GM12864 (cell line): ENCODE measurements around the gene GIGYF2.

Experiments used
- DNase-seq: peaks from one replicate; pipeline ENCODE4 v3.0.0-alpha.2; 2011; ENCODE audit warnings: low read depth
- H3K4me3 ChIP-seq: 2 replicates; pipeline ENCODE4 v1.5.1; 2011; ENCODE audit warnings: mild to moderate bottlenecking, low read depth, low read length, control low read depth
- TF ChIP-seq, protein P1 (sequence below): IDR thresholded peaks from 2 replicates; pipeline ENCODE4 v1.5.1; 2011; ENCODE audit warnings: low read depth, mild to moderate bottlenecking, moderate library complexity, low read length, control low read depth, inconsistent platforms; ENCODE audit errors: missing control alignments

The GIGYF2 gene

GRCh38 chr2:232800166-232800565 lies 103.0 kb downstream of the GIGYF2 start:
- no peak for DNase-seq
- TF ChIP-seq, protein P1, sequence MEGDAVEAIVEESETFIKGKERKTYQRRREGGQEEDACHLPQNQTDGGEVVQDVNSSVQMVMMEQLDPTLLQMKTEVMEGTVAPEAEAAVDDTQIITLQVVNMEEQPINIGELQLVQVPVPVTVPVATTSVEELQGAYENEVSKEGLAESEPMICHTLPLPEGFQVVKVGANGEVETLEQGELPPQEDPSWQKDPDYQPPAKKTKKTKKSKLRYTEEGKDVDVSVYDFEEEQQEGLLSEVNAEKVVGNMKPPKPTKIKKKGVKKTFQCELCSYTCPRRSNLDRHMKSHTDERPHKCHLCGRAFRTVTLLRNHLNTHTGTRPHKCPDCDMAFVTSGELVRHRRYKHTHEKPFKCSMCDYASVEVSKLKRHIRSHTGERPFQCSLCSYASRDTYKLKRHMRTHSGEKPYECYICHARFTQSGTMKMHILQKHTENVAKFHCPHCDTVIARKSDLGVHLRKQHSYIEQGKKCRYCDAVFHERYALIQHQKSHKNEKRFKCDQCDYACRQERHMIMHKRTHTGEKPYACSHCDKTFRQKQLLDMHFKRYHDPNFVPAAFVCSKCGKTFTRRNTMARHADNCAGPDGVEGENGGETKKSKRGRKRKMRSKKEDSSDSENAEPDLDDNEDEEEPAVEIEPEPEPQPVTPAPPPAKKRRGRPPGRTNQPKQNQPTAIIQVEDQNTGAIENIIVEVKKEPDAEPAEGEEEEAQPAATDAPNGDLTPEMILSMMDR = no peak
- no peak overlapping the region for H3K4me3 ChIP-seq

- H3K4me3 ChIP-seq = no peak overlapping the region
- TF ChIP-seq, protein P1 = no peak
- DNase-seq = no peak
Measured at GRCh38 chr2:232802091-232802490, 105.0 kb downstream of the GIGYF2 start.

DNA sequence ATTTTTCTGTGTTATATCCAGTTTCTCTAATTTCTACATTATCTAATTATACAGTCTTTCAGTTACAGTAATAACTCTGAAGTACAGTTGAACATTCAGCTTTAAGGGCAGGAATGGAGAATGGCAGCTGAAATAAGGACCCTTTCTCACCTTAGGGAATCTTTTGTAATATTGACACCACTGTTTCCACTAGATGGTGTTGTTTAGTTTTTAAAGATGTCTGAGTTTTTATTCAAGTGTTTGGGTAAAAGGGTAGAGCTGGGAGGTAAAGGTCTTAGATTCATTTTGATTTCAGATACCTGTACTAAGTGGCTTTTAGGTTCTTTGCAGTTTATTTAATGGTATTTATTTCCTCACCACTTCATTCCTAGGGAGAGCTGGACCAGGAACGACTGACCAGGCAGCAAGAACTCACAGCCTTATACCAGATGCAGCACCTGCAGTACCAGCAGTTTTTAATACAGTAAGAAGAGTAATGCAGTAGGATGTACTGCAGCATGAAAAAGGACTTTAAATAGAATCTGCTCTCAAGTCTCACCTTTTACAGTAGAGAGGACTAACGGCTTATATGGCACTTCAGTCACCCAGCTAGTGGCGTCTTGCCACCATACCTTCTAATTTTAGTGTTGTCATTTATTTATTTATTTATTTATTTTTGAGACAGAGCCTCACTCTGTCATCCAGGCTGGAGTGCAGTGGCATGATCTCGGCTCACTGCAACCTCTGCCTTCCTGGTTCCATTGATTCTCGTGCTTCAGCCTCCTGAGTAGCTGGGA lies 112.4 kb downstream of the GIGYF2 start:
- TF ChIP-seq, protein P1 = no peak
- no peak overlapping the region for H3K4me3 ChIP-seq
- DNase-seq = no peak

DNA sequence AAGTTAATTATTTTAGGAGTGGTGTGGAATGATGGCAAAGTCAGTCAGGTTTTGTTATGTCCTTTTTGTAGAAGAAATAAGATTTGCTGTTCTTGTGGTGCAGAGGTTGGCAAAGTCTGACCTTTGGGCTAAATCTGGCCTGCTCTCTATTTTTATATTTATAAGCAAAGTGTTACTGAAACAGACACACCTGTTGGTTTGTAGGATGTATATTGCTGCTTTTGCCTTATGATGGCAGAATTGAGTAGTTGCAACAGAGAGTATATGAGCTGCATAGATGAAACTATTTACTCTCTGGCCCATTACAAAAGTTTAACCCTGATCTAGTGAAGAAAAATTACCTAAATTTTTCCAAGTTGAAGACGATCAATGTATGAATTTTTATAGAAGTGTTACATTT lies 113.3 kb downstream of the GIGYF2 start:
- no peak for DNase-seq
- H3K4me3 ChIP-seq = no peak overlapping the region
- TF ChIP-seq, protein P1 = no peak

- no peak for DNase-seq
- H3K4me3 ChIP-seq = no peak overlapping the region
- TF ChIP-seq, protein P1 = no peak
Measured at GRCh38 chr2:232815569-232815968, 118.4 kb downstream of the GIGYF2 start.

DNA sequence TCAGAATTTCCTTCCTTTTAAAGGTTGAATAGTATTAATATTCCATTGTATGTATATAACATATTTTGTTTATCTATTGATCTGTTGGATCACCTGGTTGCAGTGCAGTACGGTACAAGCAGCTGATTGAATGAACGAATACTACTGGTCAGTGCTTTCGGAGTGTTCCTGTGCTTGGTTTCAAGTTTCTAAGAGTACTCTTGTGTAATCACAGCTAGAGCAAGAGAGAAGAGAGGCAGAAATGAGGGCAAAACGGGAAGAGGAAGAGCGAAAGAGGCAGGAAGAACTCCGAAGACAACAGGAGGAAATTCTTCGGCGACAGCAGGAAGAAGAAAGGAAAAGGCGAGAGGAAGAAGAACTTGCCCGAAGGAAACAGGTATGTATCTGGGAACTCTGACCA lies 119.5 kb downstream of the GIGYF2 start:
- TF ChIP-seq, protein P1 = no peak
- no peak overlapping the region for H3K4me3 ChIP-seq
- DNase-seq = no peak

- DNase-seq = no peak
- no peak overlapping the region for H3K4me3 ChIP-seq
Measured at GRCh38 chr2:232817756-232818155, 120.6 kb downstream of the GIGYF2 start.

More at GRCh38 chr2:232817756-232818155, 120.6 kb downstream of the GIGYF2 start:
- TF ChIP-seq, protein P1 = no peak
